Non-pigmented ciliary epithelial cell (primary cell): ENCODE results near the gene ADGRE1.
"Not testable (repeated sequence)": the region's sequence is repeated elsewhere in the genome, so short reads cannot be mapped to it uniquely, and the experiment has no call there.

Experiments used
- DNase-seq: peaks from one replicate; pipeline ENCODE4 v3.0.0-alpha.2; 2010; ENCODE audit warnings: low read depth

ADGRE1 gene

GRCh38 chr19:6887316-6887715 is at the start of gene ADGRE1:
Gene ADGRE1 (plus strand): TSS chr19:6887579. CDS start chr19:6887609, 30 bp downstream.
- DNase-seq, result no peak

GRCh38 chr19:6838062-6838655 is 49.2 kb upstream of the ADGRE1 start:
- no peak for DNase-seq

- DNase-seq, result no peak
Measured at GRCh38 chr19:6842871-6843607, 44.3 kb upstream of the ADGRE1 start.

- DNase-seq, result no peak
Measured at GRCh38 chr19:6847828-6848200, 39.6 kb upstream of the ADGRE1 start.

- DNase-seq, result no peak
Measured at GRCh38 chr19:6848986-6849385, 38.4 kb upstream of the ADGRE1 start.

- no peak for DNase-seq
Measured at GRCh38 chr19:6849876-6850275, 37.5 kb upstream of the ADGRE1 start.

- no peak for DNase-seq
Measured at GRCh38 chr19:6851359-6851758, 36.0 kb upstream of the ADGRE1 start.

GRCh38 chr19:6852001-6852400 is 35.4 kb upstream of the ADGRE1 start:
- DNase-seq, result no peak

- DNase-seq, result no peak
Measured at GRCh38 chr19:6853868-6854267, 33.5 kb upstream of the ADGRE1 start.

GRCh38 chr19:6854758-6855157 is 32.6 kb upstream of the ADGRE1 start:
- no peak for DNase-seq

- no peak for DNase-seq
Measured at GRCh38 chr19:6856749-6857372, 30.5 kb upstream of the ADGRE1 start.

GRCh38 chr19:6861683-6862286 is 25.6 kb upstream of the ADGRE1 start:
- DNase-seq, result no peak

GRCh38 chr19:6862673-6863078 is 24.7 kb upstream of the ADGRE1 start:
- peak; percentile 43 for DNase-seq

- DNase-seq, result no peak
Measured at GRCh38 chr19:6864325-6864940, 22.9 kb upstream of the ADGRE1 start.

- DNase-seq, result no peak
Measured at GRCh38 chr19:6865849-6866248, 21.5 kb upstream of the ADGRE1 start.

GRCh38 chr19:6866741-6867151 is 20.6 kb upstream of the ADGRE1 start:
- no peak for DNase-seq

- DNase-seq, result no peak
Measured at GRCh38 chr19:6868351-6868750, 19.0 kb upstream of the ADGRE1 start.

GRCh38 chr19:6869151-6869882 is 18.1 kb upstream of the ADGRE1 start:
- not testable (repeated sequence) for DNase-seq

GRCh38 chr19:6873708-6874431 is 13.5 kb upstream of the ADGRE1 start:
- DNase-seq, result no peak

- no peak for DNase-seq
Measured at GRCh38 chr19:6875218-6875617, 12.2 kb upstream of the ADGRE1 start.

GRCh38 chr19:6876748-6877147 is 10.6 kb upstream of the ADGRE1 start:
- no peak for DNase-seq
